COR-L47 (cell line): Measurements from ENCODE around the gene RTP1.
"Not testable (repeated sequence)": the region's sequence is repeated elsewhere in the genome, so short reads cannot be mapped to it uniquely, and the experiment has no call there.

Source experiments
- DNase-seq: peaks from one replicate; lab custom pipeline; 2025; lab: John Stamatoyannopoulos, UW

The RTP1 gene

DNA sequence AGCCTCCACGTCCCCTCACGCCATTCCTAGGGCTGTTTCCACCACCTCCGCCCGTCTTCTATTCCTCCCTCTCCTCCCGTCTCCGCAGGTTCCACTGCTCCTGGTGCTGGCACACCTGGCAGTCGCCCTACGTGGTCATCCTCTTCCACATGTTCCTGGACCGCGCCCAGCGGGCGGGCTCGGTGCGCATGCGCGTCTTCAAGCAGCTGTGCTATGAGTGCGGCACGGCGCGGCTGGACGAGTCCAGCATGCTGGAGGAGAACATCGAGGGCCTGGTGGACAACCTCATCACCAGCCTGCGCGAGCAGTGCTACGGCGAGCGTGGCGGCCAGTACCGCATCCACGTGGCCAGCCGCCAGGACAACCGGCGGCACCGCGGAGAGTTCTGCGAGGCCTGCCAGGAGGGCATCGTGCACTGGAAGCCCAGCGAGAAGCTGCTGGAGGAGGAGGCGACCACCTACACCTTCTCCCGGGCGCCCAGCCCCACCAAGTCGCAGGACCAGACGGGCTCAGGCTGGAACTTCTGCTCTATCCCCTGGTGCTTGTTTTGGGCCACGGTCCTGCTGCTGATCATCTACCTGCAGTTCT, 2.3 kb downstream of the RTP1 start:
- not testable (repeated sequence) for DNase-seq

GRCh38 chr3:187205683-187206082, 8.4 kb downstream of the RTP1 start:
- DNase-seq = no peak

- DNase-seq = no peak
These were observed 9.8 kb downstream of the RTP1 start for GRCh38 chr3:187207062-187207461.

DNA sequence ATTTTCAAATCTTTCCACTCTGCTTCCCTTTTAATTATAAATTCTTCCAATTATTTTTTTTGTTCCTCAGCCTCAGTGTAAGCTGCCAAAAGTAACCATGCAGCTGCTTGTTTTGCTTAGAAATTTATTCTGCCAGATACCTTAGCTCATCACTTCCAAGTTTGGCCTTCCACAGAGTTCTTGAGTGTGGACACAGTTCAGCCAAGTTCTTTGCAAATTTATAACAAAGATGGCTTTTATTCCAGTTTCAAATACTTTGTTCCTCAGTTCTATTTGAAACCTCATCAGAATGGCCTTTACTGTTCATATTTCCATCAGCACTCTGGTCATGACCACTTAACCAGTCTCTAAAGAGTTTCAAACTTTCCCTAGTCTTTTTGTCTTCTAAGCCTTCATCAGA, 10.3 kb downstream of the RTP1 start:
- no peak for DNase-seq

GRCh38 chr3:187208159-187208558, 10.9 kb downstream of the RTP1 start:
- DNase-seq = no peak

GRCh38 chr3:187209491-187209890, 12.2 kb downstream of the RTP1 start:
- no peak for DNase-seq

DNA sequence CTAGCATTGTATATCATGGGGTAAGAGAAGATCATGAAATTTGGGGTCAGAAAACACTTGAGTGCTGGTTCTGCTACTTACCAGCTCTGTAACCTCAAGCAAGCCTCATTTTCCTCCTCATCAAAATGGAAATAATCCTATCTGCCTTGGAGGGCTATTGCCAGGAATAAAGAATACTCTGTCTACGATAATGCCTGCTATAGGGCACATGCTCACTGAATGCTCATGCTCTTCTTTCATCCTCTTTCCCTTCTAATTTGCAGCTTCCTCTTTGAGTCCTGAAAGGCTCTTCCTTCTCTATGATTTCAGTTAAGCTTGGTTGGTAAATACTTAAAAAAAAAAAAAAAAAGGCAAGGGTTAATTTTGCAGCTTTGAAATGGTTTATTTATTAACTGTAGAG, 12.8 kb downstream of the RTP1 start:
- DNase-seq = no peak

- DNase-seq = no peak
These were observed 13.4 kb downstream of the RTP1 start for GRCh38 chr3:187210545-187211327.

DNA sequence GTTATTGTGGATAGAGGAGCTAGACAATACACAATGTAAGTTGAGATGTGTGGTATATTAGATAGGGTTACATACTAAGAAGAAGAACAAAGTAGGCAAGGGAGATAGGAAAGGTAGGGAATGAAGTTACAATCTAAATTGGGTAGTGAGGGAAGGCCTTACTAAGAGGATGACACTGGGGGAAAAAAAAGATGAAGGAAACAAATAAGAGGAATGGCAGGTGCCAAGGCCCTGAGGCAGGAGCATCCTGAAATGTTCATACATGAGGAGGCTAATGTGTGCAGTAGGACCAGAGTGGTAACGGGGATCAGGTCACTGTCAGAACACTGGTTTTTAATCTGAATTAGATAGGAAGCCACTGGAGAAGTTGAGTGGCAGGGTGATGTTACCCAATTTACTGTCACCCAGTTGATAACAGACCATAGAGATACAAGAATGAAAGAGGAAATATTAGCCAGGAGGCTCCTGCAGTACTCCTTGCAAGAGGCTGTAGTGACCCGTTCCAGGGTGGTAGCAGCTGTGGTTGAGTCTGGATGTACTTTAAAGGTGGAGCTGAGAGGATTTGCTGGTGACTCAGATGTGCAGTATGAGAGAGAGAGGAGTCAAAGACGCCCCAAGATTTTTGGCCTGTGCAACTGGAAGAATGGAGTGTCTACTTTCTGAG, 14.4 kb downstream of the RTP1 start:
- DNase-seq = no peak

DNA sequence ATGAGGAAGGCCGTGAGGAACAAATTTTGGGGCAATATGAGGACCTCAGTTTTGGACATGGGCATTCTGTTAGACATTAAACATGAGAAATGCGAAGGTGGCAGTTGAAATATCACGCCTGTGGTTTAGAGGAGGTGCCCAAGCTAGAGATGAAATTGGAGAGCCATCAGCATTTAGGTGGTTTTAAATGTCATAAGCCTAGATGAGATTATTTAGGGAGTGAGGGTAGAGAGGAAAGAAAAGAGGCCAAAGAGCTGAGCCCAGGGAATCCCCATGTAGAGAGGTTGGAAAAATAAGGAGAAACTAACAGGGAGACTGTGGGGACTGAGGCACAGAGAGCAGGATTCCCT, 14.9 kb downstream of the RTP1 start:
- no peak for DNase-seq

GRCh38 chr3:187212705-187213104, 15.4 kb downstream of the RTP1 start:
- DNase-seq = no peak

DNA sequence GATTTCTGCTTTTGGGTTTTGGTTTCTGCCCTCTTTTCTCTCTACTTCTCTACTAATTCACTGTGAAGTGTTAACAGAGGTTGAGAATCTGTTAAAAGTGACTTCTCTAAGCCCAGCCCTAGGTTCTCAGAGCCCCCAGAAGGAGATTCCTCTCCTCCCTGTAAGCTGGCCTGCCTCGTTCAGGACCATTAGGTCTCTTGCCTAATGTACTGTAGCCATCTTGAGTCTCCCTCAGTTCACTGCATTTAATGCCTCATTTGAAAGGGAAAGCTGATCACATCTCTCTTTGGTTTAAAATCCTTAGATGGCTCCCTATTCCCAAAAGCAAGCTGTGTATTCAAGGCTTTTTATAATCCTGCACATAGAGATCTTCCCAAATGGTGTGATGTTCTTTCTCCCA, 16.3 kb downstream of the RTP1 start:
- DNase-seq = no peak

DNA sequence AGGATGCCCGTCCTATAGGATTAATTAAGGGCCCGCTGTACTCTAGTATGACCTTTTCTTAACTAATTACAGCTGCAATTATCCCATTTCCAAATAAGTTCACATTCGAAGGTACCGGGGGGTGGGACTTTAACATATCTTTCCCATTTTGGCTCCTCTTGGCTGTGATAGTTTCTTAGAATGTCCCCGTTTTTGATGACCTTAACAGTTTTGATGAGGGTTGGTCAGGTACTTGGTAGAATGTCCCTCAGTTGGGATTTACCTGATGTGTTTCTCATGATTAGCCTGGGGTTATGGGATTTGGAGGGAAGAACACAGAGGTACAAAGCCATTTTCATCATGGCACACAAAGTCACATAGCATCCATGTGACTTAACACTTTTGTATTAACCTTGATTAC, 18.2 kb downstream of the RTP1 start:
- DNase-seq = no peak

- DNase-seq = no peak
These were observed 25.5 kb downstream of the RTP1 start for GRCh38 chr3:187222801-187223200.

DNA sequence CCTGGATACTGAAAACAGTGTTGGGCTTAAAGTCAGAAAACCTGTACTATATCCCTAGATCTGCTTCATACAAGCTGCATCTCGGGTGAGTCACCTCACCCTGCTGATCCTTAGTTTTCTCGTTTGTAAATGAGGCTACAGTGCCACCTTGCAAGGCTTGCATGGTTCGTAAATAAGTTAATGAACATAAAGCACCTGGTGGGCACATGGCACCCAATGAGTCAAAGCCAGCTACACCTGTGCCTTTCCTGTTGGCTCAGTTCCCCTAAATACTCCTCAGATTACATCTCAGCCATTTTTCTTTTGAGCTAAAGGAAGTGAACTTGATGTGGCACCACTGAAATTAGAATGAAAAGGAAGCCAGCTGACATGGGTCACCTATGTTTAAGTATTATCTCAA, 26.5 kb downstream of the RTP1 start:
- DNase-seq = no peak

DNA sequence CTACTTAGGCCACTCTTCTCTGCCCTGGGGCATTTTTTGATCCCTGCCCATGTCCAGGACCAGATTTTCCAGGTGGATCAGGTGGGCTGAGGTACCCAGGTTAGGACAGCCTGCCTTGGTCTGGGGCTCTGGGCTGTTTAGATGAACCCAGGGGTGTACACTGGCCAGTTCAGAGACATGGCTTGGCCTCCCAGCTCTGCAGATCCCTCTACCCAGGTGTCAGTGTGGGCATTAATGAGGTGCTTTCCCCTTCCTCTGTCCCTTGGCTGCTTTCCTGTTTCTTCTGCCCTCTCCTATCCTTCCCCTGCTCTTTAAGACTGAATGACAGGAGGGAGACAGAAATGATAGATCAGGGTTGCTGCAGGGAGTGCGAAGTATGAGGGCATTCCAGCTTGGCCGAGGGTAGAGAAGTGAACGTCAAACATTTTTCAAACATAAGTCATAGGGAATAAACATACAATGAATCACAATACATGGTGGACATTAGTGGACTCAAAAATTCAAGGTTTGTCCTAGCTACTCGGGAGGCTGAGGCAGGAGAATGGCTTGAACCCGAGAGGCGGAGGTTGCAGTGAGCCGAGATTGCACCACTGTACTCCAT, 30.5 kb downstream of the RTP1 start:
- no peak for DNase-seq

DNA sequence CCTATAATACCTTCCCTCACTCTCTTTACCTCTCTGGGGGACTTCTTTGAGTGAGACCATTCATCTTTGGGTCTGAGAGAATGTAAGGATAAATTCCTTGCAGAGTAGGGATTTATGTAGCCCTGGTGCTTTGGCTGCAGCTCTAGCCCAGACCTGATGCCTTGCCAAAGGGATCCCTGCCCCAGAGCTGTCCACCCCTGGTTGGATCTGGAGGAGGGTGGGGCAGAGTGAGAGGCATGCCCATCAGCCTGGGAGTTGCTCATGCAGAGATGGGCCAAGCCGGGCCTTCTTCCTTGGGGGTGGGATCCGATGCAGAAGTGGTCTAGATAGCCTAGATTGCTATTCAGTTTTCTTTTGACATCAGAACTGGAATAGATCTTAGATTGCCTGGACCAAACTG, 31.5 kb downstream of the RTP1 start:
- no peak for DNase-seq

DNA sequence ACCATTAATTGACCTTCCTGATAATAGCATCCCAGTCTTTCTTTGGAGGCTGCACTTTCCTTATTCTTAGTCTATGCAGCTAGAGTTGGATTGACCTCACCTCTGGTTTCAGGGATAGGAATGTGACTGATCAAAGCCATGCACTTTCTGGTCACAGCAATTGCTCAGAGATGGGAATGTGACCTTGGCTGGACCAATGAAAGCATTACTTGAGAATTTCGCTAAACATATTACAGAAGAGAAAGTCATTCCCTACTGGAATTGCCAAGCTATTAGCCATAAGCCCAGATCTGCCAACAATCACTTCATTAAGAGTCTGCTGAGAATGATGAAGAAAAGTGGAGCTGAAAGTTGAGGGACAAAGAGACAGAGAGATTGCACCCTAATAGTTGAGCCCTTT, 32.7 kb downstream of the RTP1 start:
- DNase-seq = no peak

DNA sequence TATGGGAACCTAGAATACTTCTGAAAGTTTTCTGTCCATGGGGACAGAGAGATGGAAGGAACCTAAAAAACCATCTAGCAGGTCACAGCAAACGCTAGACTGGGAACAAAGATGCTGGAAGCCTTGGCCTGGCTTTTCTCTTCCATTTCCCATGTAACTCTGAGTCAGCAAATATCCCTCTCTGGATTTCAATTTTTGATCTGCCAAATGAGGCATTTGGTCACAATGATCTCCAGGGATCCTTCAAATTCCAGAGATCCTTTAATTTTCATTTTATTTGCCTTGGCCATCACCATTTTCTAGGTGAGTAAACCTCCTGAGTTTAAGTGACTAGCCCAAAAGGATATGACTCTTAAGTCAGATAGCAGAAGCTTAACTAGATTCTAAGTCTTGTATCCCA, 39.7 kb downstream of the RTP1 start:
- DNase-seq = no peak

DNA sequence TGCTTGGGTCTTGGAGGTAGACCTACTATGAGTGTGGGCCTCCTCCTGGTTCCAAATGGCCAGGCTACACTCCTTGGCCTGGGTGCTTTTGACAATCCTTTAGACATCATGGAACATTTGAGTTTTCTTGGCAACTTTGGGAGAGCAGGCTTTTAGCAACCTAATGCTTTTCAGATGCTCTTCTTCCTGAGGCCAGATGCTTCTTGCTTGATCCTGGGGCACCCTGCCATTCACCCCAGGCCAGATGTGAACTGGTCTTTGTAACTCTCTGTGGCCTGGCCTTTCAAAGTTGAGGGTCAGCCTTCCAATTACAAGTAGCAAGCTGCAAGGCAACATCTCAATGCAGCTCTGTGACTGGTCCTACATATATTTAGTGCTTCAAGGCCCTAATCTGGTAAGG, 40.5 kb downstream of the RTP1 start:
- DNase-seq = no peak

- DNase-seq = no peak
These were observed 41.0 kb downstream of the RTP1 start for GRCh38 chr3:187238239-187238638.

DNA sequence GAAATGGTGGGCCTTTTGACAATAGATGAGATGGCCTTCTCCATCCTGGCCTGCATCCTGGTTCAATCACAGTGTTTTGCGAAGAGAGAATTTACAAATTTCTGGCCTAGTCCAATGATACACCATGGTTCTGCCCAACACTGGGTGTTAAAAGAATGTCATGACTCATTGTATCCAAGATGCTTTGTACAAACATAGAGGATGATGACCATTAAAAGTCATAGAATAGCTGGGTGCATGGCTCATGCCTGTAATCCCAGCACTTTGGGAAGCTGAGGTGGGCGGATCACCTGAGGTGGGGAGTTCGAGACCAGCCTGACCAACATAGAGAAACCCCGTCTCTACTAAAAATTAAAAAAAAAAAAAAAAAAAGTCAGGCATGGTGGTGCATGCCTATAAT, 41.5 kb downstream of the RTP1 start:
- DNase-seq = not testable (repeated sequence)

GRCh38 chr3:187242435-187242834, 45.1 kb downstream of the RTP1 start:
- no peak for DNase-seq
